Muscle layer of colon (tissue), 2 donors: Measurements from ENCODE around the gene SCYL3.

Experiments used
- H3K27ac ChIP-seq: one replicate; pipeline ENCODE4 v1.7.0; 2013; ENCODE audit warnings: low read depth, mild to moderate bottlenecking, low read length, moderate library complexity
- H3K27me3 ChIP-seq, 2 donors: one replicate each; pipeline ENCODE4 v1.7.0; 2013; ENCODE audit warnings: low read length in 2 of 2, mild to moderate bottlenecking in 2 of 2; ENCODE audit not compliant: insufficient read depth in 2 of 2, control insufficient read depth in 1 of 2
- H3K36me3 ChIP-seq: one replicate; pipeline ENCODE4 v1.7.0; 2013; ENCODE audit warnings: mild to moderate bottlenecking, low read length; ENCODE audit not compliant: insufficient read depth
- H3K4me1 ChIP-seq: one replicate; pipeline ENCODE4 v1.7.0; 2013; ENCODE audit warnings: mild to moderate bottlenecking, low read length; ENCODE audit not compliant: insufficient read depth
- H3K4me3 ChIP-seq, 2 donors: one replicate each; pipeline ENCODE4 v1.7.0; 2013; ENCODE audit warnings: low read length in 2 of 2, low read depth in 1 of 2, mild to moderate bottlenecking in 1 of 2, moderate library complexity in 1 of 2
- H3K9ac ChIP-seq: one replicate; pipeline ENCODE4 v1.7.0; 2013; ENCODE audit warnings: low read length
- H3K9me3 ChIP-seq: one replicate; pipeline ENCODE4 v1.7.0; 2013; ENCODE audit warnings: mild to moderate bottlenecking, low read length
- donor health status: abdominal sarcoma.
- donor health status: Adenocarcinoma of cecum.

SCYL3 gene

DNA sequence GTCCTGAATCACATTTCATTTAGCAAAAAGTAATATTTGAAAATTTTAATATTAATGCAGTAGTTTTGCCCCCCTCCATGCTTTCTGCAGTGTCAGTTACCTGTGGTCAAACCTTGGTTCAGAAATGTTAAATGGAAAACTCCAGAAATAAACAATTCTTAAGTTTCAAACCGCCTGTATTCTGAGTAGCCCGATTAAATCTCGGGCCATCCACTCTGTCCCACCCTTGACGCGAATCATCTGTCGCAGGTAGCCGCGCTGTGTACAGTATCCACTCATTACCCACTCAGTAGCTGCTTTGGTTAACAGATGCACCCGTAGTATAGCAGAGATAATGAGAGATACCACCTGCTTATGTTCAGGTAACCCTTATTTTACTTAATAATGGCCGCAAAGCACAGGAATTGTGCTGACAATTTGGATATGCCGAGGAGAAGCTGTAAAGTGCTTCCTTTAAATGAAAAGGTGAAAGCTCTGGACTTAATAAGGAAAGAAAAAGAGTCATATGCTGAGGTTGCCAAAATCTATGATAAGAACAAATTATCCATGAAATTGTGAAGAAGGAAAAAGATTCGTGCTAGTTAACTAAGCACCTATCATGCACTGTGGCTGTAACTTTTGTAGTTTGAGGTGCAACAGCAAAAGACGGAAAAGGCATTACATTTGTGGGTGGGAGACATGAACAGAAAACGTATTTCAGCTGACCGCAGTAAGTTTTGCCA lies 889 bp upstream of the SCYL3 start:
- H3K27me3 ChIP-seq, result no peaks in the 10 kb centered on the region
- peak overlapping the region; percentile 62 to 72 for H3K4me3 ChIP-seq
- H3K27ac ChIP-seq, result peak overlapping the region; percentile 45
- H3K9ac ChIP-seq, result peak overlapping the region; percentile 58
- no peaks in the 10 kb centered on the region for H3K36me3 ChIP-seq
- no peaks in the 10 kb centered on the region for H3K9me3 ChIP-seq
- peaks cover 14% of the 10 kb centered on the region for H3K4me1 ChIP-seq

DNA sequence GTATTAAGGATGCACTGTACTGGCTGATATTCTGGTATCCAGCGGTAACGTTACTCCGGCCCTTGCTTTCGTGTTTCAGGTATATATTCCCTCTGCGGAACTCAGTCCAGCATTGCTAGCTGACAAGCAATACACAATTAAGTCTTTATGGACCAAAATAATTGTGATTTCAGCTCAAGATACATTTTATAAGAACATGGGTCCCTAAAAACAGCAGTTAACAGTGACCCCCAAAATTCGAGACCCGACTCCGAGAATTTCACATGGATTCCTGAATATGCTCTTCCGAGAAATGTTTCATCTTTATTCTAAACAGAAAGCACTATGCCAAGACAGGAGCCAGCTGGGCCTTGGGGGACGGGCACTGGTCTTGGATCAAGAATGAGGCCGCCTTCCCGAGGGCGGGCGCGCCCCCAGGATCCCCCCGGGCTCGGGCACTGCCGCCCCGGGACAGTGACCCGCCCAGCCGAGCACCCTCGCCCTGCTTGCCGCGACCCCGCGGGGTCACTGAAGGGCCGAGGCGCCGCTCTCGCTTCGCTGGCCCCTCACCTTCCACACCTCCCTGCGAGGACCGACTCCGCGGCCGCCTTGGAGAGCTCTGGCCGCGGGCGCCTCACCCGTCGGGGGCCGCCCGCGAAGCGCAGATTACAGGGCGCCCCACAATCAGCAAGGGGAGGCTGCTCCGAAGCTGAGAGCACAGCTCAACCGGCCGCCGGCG lies 610 bp downstream of the SCYL3 start:
- Histone ChIP-seq H3K36me3 (peaks cover 2% of the 10 kb centered on the region), H3K27me3 (no peaks in the 10 kb centered on the region), H3K4me3 (peak overlapping the region; percentile 62 to 72), H3K4me1 (peaks cover 14% of the 10 kb centered on the region), H3K27ac (peak overlapping the region; percentile 45), H3K9me3 (no peaks in the 10 kb centered on the region), H3K9ac (peak overlapping the region; percentile 77)

DNA sequence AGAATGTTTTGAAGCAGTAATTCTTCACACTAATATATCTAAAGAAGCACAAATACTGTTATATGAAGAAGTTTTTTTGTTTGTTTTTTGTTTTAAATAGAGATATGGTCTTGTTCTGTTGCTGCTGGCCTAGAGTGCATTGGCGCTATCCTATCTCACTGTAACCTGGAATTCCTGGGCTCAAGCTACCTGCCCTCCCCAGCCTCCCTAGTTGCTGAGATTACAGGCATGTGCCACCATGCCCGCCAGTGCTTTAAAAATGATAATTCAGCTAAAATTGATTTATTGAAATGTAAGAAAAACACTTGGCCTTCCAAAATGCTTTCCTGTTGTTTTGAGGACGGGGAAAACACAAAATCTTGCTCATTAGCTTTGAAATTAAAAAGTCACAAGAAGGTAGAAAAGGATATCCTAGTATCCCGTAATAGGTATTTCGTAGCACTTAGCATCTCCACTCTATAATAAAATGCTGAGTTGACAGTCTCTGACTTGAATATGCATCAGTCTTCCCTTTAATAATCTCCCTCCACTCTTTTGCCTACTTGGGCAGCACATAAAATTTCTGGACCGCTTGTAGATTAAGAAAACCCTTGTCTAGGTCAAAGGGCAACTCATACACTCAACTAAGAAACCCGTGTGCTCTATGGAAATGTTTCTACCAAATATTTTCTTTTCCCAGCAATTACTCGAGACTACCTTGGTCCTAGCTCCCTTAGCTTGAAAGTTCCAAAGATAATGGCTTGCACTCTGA lies 1.3 kb downstream of the SCYL3 start:
- H3K36me3 ChIP-seq, result peaks cover 5% of the 10 kb centered on the region
- H3K4me3 ChIP-seq, result peak overlapping the region; percentile 62 to 72
- H3K9ac ChIP-seq, result peak overlapping the region; percentile 77
- no peak overlapping the region for H3K27ac ChIP-seq
- no peaks in the 10 kb centered on the region for H3K27me3 ChIP-seq
- H3K4me1 ChIP-seq, result peaks cover 14% of the 10 kb centered on the region
- H3K9me3 ChIP-seq, result no peaks in the 10 kb centered on the region

DNA sequence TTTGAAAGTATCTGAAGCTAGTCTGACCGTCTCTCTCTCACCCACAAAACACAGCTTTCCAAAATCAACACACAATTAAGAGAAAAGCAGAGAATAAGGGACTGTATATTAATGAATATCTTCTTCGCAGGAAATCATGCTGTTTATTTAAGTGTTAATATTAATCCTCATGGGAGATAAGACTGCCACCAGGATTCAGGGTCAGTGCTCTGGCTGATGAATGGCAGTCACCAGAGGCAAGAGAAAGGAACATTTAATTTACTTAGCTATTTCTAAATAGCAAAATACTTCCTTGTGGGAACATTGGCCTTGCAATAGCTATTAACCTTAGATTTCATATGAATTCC lies 2.2 kb downstream of the SCYL3 start:
- no peak overlapping the region for H3K4me3 ChIP-seq
- no peak overlapping the region for H3K9ac ChIP-seq
- no peaks in the 10 kb centered on the region for H3K27me3 ChIP-seq
- H3K36me3 ChIP-seq, result peaks cover 5% of the 10 kb centered on the region
- H3K27ac ChIP-seq, result no peak overlapping the region
- H3K9me3 ChIP-seq, result no peaks in the 10 kb centered on the region
- H3K4me1 ChIP-seq, result peaks cover 14% of the 10 kb centered on the region

DNA sequence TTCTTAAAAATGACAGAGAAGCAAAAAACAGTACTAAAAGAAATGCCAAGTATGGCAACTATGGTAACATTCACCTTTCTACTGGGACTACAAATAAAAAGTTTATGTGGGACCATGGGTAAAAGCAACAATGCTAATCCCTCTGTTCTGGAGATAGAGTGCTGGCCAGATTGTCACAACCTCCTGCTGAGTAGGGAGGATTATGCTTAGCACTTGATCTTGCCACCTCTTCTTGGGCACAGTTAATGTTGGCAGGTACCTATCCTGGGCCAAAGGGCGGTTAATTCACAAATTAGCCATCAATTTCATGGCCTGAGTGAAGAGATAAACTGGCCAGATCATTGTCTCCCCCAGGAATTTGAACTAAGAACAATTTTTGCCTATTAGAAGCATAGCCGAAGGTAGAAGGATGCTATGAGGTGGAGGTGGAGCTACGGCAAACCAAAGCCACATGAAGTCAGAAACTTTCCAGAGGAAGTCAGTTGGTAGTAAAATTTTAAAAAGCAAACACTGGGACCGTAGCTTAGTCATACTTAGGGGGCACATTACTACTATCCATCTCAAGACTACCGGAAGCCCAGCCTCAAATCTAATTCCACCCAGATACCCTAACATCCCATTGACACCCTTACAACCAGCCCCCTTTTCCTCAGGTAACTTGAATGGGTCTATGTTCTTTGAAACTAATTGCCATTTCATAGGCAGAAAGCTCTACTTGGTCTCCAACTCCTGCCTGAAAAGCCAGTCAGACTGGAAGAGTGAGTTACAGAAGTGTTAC lies 2.7 kb downstream of the SCYL3 start:
- no peak overlapping the region for H3K9ac ChIP-seq
- no peaks in the 10 kb centered on the region for H3K27me3 ChIP-seq
- H3K27ac ChIP-seq, result no peak overlapping the region
- no peaks in the 10 kb centered on the region for H3K9me3 ChIP-seq
- H3K36me3 ChIP-seq, result peaks cover 5% of the 10 kb centered on the region
- H3K4me1 ChIP-seq, result peaks cover 14% of the 10 kb centered on the region
- no peak overlapping the region for H3K4me3 ChIP-seq

DNA sequence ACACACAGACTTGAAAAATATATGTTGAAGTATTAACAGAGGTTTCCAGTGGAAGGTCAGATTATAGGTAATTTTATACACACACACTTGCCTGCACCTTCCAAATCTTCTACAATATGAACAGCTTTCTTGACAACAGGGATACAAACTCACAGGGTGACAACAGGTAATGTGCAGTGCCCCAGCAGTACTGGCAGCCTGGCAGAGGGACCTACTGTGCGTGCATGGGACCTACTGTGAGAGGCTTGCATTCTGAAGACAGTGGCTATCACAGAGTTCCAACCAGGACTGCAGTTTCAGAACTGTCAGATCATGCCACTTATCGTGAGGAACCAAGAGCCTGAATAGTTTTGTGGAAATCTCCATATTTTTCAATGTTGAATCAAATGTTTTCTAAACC lies 3.8 kb downstream of the SCYL3 start:
- peaks cover 14% of the 10 kb centered on the region for H3K4me1 ChIP-seq
- H3K27me3 ChIP-seq, result no peaks in the 10 kb centered on the region
- H3K36me3 ChIP-seq, result peaks cover 5% of the 10 kb centered on the region
- H3K9me3 ChIP-seq, result no peaks in the 10 kb centered on the region
- no peak overlapping the region for H3K27ac ChIP-seq
- H3K4me3 ChIP-seq, result no peak overlapping the region
- no peak overlapping the region for H3K9ac ChIP-seq

DNA sequence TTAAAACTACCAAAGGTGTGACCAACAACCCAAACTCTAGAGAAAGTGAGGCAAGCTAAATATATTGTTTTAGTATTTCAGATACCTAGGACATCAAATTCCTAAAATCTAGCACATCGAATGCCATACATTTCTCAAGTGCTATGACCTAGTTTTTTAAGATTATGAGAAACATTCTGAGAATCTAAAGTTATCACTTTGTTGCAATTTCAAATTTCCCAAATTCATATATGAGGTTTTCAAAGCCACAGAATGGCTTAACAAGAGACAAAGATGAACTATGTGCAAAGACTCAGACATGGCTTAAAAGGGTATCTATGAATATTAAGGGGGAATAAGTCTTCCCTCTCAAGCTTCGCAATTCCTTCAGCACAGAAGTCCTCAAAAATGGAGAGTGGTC lies 6.8 kb downstream of the SCYL3 start:
- Histone ChIP-seq H3K36me3 (peaks cover 5% of the 10 kb centered on the region), H3K27ac (no peak overlapping the region), H3K27me3 (no peaks in the 10 kb centered on the region)

DNA sequence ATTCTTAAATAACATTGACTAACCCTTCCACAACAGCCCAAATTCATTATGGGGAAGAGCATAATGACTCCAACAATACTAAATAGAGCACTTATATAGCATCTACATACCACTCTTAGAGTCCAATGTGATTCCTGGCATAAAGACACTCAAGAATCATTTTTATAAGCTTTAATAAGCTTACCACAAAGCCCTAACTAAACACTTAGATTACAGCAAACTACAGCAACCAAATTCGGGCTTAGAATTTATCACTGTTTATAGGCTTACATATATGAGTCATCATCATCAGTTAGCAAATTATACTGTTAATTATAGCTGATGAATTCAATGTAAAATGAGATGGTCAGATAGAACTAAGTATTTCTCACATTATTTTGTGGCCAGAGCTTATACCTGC lies 7.3 kb downstream of the SCYL3 start:
- H3K36me3 ChIP-seq, result peaks cover 5% of the 10 kb centered on the region
- no peaks in the 10 kb centered on the region for H3K9me3 ChIP-seq
- H3K27ac ChIP-seq, result no peak overlapping the region
- no peak overlapping the region for H3K9ac ChIP-seq
- no peaks in the 10 kb centered on the region for H3K27me3 ChIP-seq
- H3K4me3 ChIP-seq, result no peak overlapping the region
- H3K4me1 ChIP-seq, result peaks cover 3% of the 10 kb centered on the region

More for the DNA sequence above, 6.8 kb downstream of the SCYL3 start:
- H3K9me3 ChIP-seq, result no peaks in the 10 kb centered on the region
- no peak overlapping the region for H3K4me3 ChIP-seq
- H3K4me1 ChIP-seq, result peaks cover 4% of the 10 kb centered on the region
- no peak overlapping the region for H3K9ac ChIP-seq

DNA sequence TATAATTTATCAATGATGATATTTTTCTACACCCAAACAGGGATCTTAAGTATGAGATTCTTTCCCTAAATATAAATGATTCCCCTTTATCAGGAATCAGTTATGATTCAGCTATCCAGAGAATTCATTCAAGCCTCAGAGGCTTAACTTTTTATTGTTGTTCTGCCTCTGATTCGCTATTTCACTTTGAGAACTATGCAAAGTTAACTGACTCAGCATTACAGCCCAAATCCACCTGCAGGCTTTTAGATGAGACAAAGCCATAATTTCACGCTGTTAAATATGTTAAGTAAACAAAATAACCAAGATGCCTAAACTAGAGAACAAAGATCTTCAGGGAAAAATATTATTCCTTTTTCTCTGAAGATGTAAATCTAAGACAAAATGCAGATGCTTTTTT lies 8.5 kb downstream of the SCYL3 start:
- Histone ChIP-seq H3K27me3 (no peaks in the 10 kb centered on the region), H3K36me3 (peaks cover 5% of the 10 kb centered on the region), H3K9ac (no peak overlapping the region), H3K27ac (no peak overlapping the region), H3K9me3 (no peaks in the 10 kb centered on the region), H3K4me1 (no peaks in the 10 kb centered on the region), H3K4me3 (no peak overlapping the region)

DNA sequence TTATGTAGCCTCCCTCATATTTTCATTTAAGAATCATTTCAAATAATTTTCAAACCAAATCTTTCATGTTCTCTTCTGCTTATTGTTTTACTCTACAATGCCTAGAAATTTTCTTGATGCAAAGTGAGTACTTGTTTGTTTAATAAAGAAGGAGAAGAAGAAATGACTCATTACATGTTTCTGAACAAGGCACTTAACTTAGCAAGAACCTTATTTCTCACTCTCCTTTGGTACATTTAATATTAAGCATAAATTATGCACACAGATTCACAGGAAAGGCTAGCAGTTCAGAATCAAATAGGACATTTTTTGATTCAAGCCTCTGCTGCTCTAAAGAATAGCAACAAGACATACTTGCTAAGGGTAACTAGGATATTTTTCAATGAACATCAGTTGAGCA lies 9.1 kb downstream of the SCYL3 start:
- H3K4me3 ChIP-seq, result no peak overlapping the region
- no peak overlapping the region for H3K9ac ChIP-seq
- peaks cover 5% of the 10 kb centered on the region for H3K36me3 ChIP-seq
- no peak overlapping the region for H3K27ac ChIP-seq
- no peaks in the 10 kb centered on the region for H3K9me3 ChIP-seq
- no peaks in the 10 kb centered on the region for H3K4me1 ChIP-seq
- H3K27me3 ChIP-seq, result no peaks in the 10 kb centered on the region

DNA sequence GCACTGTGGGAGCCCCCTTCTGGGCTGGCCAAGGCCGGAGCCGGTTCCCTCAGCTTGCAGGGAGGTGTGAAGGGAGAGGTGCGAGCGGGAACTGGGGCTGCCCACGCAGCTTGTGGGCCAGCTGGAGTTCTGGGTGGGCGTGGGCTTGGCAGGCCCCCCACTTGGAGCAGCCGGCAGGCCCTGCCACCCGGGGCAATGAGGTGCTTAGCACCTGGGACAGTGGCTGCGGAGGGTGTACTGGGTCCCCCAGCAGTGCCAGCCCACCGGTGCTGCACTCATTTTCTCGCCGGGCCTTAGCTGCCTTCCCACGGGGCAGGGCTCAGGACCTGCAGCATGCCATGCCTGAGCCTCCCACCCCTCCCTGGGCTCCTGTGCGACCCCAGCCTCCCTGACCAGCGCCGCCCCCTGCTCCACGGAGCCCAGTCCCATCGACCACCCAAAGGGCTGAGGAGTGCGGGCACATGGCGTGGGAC lies 11.6 kb downstream of the SCYL3 start:
- Histone ChIP-seq H3K9me3 (no peaks in the 10 kb centered on the region), H3K36me3 (no peaks in the 10 kb centered on the region), H3K27ac (no peak overlapping the region), H3K4me1 (peaks cover 4% of the 10 kb centered on the region), H3K9ac (no peak overlapping the region), H3K4me3 (no peak overlapping the region), H3K27me3 (no peaks in the 10 kb centered on the region)
